DOHH2 (cell line): Measurements from ENCODE around the gene ALKBH3.

Experiments
- CTCF ChIP-seq: fragments of 200-600 bp; sonication (generic); IDR thresholded peaks from one replicate; pipeline ENCODE4 v1.5.1; 2014; ENCODE audit warnings: antibody characterized with exemption, mild to moderate bottlenecking, low read depth, low read length; ENCODE audit not compliant: poor library complexity, severe bottlenecking
- EZH2phosphoT487 ChIP-seq: fragments of 200-600 bp; sonication (generic); IDR thresholded peaks from 2 replicates; pipeline ENCODE4 v1.6.1; 2017; ENCODE audit warnings: borderline replicate concordance, mild to moderate bottlenecking, antibody characterized with exemption, low read length, moderate library complexity, mixed read lengths

DNA sequence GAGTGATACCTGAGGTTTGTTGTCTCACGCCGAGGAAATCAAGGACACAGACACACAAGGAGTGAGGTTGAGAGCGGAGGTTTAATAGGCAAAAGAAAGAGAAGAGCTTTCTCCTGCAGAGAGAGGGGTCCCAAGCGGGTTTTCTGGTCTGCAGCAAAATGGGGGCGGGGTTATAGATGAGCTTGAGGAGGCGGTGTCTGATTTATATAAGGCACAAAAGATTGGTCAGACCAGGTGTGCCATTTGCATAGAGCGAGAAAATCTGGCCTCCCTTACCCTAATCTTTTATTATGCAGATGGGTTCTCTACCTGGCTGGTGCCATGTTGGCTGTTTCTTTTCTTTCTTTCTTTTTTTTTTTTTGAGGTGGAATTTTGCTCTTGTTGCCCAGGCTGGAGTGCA lies 73.6 kb downstream of the ALKBH3 start:
- no peak for TF ChIP-seq CTCF
- TF ChIP-seq EZH2phosphoT487, result no peak
